Activated naive CD4-positive, alpha-beta T cell (primary cell): ENCODE measurements around the gene SRPX2.

Experiments
- DNase-seq, 4 experiments: peaks; one replicate each; lab custom pipeline; 2025; lab: John Stamatoyannopoulos, UW

Gene SRPX2

GRCh38 chrX:100643956-100644860 is at the start of gene SRPX2:
Gene SRPX2, plus strand, starts transcription at chrX:100644199. Its CDS starts 2,124 bp downstream, at chrX:100646323.
- no peak for DNase-seq

DNA sequence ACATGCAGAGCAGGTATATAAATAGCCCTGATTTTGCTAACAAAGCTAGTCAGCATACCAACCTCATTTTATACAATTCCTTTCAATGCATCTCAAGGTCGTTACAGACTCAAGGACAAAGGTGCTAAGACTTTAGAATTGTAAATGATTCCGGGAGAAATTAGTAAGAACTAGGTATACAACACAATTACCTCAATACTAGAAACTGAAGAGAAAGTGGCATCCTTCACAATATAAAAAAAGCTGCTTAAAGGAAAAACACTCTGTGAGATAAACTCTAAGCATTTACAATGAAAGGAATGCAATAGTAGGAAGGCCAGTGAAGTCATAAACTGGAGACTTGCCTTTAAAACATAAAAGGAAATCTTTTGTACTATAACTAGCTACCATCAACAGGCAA is 47.4 kb upstream of the SRPX2 start:
- DNase-seq, result no peak

DNA sequence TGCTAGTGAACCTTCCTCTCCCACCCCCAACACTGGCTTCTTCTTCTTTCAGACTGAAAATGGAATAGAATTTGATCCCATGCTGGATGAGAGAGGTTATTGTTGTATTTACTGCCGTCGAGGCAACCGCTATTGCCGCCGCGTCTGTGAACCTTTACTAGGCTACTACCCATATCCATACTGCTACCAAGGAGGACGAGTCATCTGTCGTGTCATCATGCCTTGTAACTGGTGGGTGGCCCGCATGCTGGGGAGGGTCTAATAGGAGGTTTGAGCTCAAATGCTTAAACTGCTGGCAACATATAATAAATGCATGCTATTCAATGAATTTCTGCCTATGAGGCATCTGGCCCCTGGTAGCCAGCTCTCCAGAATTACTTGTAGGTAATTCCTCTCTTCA is 44.5 kb upstream of the SRPX2 start:
- DNase-seq, result no peak

- DNase-seq, result no peak
Observed at GRCh38 chrX:100600340-100600739, 43.7 kb upstream of the SRPX2 start.

- DNase-seq, result no peak
Observed at GRCh38 chrX:100600758-100601157, 43.2 kb upstream of the SRPX2 start.

DNA sequence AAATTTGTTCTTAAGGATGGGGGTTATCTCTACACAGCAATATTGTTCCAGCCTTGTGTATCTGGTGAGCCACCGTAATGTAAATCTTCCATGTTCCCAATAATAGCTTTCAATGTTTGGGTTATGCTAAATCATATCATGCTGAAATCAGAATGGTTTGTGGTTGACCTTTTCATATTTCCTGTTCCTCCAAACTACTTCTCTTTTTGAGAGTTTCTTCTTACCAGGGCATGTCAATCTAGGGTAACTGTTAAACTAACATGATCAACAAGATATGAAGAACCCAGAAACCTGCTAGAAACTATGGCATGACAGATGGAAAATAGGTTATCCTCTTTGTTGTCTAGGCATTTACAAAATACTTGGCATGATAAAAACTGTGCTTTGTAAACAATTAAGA is 37.2 kb upstream of the SRPX2 start:
- DNase-seq, result no peak

- DNase-seq, result no peak
Observed at GRCh38 chrX:100609591-100609990, 34.4 kb upstream of the SRPX2 start.

DNA sequence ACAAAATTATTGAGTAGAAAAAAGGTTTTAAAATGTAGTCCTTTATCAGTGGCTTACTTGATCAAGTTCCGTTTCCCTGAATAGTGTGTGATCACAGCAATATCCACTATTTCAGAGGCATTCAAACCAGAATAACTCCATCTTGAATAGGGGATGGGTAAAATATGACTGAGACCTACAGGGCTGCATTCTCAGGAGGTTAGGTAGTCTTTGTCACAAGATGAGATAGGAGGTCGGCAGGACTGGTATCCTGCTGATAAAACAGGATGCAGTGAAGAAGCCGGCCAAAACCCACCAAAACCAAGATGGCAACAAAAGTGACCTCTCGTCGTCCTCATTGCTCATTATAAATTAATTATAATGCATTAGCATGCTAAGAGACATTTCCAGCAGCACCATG is 32.0 kb upstream of the SRPX2 start:
- DNase-seq, result no peak

DNA sequence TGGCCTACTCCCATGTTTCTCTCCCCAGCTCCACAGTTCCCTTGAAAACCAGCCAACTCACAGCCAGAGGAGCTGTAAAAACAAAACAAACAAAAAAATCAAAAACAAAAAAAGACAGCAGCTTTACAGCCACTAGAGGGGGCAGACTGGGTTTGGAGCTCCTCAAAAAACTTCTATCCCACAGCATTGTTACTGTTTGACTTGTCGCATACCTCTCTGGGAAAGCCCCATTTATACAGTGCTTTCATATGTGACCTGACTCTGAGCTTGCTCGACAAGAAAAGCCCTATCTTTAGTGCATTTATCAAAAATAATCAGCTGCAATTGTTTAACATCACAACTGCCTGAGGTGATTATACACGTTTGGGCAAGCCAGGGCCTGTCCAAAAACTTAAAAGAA is 29.0 kb upstream of the SRPX2 start:
- no peak for DNase-seq

GRCh38 chrX:100623001-100623400 is 21.0 kb upstream of the SRPX2 start:
- no peak for DNase-seq

DNA sequence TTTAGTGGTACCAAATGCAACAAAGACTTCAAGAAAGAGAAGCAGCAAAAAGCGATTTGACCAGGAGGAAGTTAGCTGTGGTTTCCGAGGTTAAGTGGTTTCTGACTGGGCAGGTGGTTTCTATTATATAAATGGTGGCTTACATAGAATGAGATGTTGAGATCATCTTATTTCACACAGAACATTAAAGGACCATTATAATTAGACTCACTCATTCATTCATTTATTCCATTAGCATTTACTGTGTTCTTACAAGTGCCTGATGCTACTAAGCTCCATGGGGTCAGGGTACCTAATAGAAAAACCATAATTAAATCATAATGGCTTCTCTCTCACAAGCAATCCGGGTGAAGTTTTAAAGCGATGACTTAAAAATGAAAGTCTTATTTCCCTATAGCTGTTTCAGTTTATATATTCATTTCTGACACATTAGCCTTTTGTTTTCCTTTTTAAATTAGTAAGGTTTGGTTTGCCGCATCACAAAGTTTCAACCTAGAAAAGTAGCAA is 18.0 kb upstream of the SRPX2 start:
- no peak for DNase-seq

DNA sequence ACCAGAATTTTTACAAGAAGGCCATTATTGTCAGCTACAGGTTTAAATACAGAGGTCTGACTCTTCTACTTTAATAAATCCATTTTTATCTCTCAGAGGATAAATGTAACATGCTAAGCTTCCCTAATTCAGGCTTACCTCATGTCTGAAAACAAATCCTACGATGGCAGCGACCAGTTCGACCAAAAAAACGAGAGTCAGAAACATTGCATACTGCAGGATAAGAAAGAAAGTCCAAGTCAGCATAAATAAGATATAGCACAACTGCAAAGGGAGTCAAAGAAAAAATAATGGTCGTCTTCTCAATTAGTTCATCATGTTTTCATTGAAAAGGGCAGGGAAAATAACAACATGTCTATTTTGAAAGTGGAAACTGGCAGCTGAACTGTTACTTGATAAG is 9.0 kb upstream of the SRPX2 start:
- DNase-seq, result no peak

DNA sequence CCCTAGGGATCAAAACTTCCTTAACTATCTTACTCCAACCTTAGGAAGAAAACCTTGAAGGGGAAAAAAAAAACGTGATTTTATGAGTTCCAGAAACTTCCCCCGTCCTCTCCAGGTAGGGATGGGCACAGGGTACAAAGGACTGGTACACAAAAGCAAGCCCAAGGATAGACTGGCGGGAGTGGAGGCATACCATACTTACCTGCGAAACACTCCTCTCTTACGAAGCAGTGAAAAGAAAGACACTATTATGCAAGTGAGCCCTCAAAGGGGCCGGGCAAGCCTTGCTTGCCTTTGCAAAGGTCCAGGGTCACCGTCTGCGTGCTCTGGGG is 8.0 kb upstream of the SRPX2 start:
- no peak for DNase-seq

GRCh38 chrX:100636321-100636991 is 7.5 kb upstream of the SRPX2 start, which contains the start of gene TSPAN6:
Gene TSPAN6, minus strand, starts transcription at chrX:100636806. Its CDS starts 112 bp downstream, at chrX:100636694.
- DNase-seq, result peak; percentile 12 to 68 (median 54)

DNA sequence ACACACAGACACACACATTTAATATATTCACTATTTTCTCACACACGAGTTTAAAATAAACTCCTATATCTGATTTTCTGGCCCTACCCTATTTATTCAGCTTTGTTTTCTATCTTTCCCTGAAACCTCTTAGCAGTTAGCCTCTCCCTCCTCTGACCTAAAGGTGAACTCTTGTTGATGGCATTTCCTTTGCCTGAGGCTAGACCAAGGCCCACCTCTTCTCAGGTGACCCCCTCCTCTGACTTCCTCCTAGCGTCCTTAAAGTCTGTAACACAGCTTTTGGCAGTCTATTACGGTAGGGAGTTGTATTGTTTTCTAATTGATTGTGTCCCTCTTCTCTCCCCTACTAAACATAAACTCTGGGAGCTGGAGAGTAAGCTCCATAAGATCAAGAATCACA is 1.7 kb upstream of the SRPX2 start:
- no peak for DNase-seq

DNA sequence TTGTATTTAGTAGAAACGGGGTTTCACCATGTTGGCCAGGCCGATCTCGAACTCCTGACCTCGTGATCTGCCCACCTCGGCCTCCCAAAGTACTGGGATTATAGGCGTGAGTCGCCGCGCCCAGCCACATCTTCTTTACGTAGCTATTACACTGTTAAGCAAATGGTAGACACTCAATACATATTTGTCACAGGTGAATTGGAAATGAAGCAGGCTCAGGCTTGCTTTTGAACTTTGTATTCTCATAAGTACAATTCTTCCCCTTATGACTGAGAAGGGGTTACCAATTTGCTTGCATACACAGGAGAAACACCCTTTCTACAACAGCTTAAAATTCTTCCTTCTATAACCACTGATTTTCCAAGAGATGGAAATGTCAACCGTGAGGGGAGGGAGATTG is 787 bp upstream of the SRPX2 start:
- no peak for DNase-seq

DNA sequence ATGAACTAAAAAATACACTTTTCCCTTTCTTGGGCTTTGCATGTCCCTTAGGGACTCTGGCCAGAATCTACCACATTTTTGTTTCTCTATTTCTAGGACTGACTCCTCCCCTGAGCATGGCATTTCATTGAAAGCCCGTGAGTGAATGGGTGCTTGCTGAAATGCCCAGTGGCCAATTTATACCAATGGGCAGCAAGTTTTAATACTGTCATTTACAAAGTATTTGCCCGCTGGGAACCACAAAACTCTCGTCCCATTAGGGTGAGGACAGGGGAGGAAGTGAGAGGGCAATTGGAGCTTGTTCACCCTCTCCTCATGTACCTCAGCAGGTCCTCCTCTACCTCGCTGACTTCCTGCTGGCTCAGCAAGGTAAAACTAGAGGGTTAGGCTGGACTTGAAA is 1.1 kb downstream of the SRPX2 start:
- DNase-seq, result no peak

GRCh38 chrX:100647095-100647494 is 3.1 kb downstream of the SRPX2 start:
- DNase-seq, result no peak

GRCh38 chrX:100647739-100648138 is 3.7 kb downstream of the SRPX2 start:
- no peak for DNase-seq

DNA sequence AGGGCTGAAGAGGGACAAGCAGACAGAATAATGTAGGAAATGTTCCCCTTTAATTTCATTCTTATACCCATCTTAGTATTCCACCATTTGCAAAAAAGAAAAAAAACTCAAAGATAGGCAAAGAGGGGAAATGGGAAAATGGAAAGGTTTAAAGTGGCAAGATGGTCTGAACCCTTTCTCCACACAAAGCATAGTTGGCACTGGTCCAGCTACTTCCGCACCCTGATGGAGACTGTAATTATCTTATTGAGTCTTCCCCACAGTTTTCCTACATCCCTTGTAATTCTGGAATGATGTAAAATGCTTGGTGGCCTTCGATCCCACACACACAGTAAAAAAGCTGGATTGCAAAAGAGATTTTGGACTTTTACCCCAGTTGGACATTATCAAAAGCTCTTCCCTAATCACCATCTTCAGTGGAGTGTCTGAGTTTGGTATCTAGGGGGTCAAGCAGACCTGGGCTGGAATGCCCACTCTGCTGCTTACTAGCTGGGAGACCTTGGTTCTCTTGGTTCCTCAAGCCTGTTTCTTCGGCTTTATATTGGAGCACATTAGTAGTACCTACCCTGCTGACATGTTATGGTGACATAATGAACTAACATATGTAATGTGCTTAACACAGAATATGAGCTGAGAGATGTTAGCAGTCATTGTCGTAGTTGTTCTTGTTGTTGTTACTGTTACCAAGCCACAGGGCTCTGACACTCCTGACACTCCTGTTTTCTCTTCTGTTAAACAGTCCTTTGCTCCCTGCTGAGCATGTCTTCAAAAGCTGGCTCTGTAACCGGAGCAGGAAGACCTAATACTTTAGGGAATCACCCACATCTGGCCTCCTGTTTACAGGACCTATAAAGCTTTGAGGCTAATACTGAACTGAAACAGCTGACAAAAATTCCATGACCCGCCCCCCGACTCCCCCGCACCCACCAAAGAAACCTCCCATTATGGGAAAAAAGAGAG is 4.7 kb downstream of the SRPX2 start:
- DNase-seq, result no peak

DNA sequence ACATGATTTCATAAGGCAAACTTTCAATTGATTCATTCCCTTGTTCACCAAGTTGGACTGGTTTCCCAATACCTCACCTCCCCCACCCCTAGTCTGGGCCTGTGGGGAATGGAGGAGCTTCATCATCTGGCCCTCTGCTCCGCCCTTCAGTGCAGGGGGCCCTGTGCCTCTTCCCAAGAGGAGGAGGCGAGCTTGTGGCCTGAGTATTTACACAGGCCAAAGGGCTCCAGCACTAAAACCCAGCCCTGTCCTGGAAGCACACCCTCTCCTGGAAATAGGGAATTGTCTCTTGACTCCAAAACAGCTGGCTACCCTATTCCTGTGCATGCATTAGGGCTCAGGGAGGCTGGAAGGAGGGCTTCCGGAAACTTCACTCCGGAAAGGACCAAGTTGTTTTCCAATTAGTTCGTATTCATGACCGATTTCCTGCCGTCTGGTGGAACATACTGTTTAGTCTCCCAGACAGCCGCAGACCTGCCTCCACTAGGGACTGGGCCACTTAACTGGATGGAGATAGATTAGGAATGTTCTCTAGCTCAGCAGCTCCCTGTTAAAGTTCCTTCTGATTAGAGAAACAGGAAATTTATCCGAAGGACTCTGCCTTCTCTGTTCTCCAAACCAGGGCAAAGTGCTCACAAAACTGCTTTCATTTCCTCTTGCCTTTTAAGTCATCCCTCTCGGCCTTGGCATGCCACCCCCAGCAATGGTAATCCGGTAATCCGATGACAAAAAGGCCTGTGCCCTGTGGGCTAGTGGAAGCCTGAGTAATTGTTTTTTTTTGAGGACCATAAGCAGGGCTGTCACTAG is 5.8 kb downstream of the SRPX2 start:
- DNase-seq, result no peak
